GM08714 (cell line): ENCODE measurements around the gene HYAL3.
"Not testable (repeated sequence)": the region's sequence is repeated elsewhere in the genome, so short reads cannot be mapped to it uniquely, and the experiment has no call there.

Source experiments
- H3K4me3 ChIP-seq: fragments of 200-500 bp; sonication (Bioruptor generic); 2 replicates; pipeline ENCODE4 v1.5.1; 2014; ENCODE audit warnings: mild to moderate bottlenecking, low read length, inconsistent platforms
- ZNF274 ChIP-seq: IDR thresholded peaks from 2 replicates; pipeline ENCODE4 v1.6.1; 2012; ENCODE audit warnings: mild to moderate bottlenecking, low read depth, low read length

HYAL3 gene

DNA sequence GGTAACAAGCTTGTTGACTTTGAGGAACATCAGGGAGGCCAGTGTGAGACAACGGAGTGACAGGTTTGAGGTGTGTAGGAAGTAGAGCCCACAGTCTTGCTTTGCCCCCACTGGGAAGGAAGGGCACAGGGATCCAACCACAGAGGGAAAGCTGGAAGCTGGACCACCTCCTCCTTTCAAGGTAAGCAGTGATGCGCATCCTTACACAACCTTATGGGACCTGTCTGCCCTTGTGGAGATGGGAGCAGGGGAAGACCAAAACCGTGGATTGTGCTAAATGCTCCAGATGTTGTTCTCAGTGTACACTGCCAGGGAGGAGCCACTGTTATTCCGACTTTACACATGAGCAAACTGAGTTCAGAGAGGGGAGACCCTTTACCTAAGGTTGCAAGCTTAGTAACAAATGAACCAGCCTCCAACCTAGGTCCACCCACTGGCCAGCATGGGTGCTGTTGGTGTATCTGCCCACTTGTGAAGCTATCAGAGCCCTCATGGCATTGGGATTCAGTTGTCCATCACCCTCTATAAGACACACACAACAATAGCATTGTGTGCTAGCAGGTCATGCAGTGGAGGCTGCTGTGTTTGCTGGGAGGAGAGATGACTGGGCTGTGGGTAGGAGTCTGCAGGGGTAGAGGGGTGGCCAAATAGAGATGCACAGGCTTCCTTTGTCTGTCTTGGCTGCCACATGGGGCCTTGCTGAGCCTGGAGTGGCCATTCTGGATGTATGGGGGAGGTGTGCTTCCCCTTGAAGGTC is 20.9 kb downstream of the HYAL3 start:
- H3K4me3 ChIP-seq, result no peak overlapping the region

GRCh38 chr3:50276762-50277101 is 22.5 kb downstream of the HYAL3 start:
- TF ChIP-seq ZNF274, result no peak
- no peak overlapping the region for H3K4me3 ChIP-seq

More for the DNA sequence above, 20.9 kb downstream of the HYAL3 start:
- no peak for TF ChIP-seq ZNF274

DNA sequence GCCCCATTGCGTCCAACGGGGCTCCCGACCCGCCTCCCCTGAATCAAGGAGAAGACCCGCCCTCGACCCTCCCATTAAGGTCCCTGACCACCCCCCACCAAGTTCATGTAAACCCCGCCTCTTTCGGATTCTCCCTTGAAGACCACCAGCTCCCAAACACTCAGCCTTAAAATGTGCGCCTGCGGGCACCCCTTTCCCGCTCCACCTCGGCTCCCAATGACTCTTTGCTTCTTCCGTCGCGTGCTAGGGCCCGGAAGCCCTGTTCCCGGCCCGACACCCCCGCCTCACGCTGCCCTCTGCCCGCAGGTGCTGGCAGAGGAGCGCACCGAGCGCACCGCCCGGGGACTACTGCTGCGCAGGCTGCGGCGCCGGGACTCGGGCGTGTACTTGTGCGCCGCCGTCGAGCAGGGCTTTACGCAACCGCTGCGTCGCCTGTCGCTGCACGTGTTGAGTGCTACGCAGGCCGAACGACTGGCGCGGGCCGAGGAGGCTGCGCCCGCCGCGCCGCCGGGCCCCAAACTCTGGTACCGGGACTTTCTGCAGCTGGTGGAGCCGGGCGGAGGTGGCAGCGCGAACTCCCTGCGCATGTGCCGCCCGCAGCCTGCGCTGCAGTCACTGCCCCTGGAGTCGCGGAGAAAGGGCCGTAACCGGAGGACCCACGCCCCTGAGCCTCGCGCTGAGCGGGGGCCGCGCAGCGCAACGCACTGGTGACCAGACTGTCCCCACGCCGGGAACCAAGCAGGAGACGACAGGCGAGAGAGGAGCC is 23.0 kb downstream of the HYAL3 start:
- TF ChIP-seq ZNF274, result no peak
- H3K4me3 ChIP-seq, result no peak overlapping the region

- no peak for TF ChIP-seq ZNF274
- H3K4me3 ChIP-seq, result no peak overlapping the region
Measured at GRCh38 chr3:50275141-50275995, 23.8 kb downstream of the HYAL3 start.

DNA sequence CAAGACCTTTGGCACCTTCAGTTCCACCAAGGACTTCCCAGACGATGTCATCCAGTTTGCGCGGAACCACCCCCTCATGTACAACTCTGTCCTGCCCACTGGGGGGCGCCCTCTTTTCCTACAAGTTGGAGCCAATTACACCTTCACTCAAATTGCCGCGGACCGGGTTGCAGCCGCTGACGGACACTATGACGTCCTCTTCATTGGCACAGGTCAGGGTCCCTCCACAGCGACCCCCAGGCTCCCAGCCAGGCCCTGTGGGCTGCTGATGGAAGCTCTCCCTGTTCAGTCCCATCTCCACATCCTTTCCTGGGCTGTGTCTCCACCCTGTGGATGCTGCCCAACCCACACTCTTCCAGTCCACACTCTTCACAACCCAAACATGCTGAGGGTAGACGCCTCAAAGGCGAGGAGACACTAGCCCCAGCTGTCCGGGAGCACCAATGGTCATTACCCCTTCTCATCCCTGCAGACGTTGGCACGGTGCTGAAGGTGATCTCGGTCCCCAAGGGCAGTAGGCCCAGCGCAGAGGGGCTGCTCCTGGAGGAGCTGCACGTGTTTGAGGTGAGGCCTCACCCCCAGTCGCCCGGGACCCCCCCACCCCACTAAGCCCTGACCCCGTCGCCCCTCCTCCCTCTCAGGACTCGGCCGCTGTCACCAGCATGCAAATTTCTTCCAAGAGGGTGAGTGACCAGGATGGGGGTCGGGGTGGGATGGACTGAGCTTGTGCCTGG is 24.7 kb downstream of the HYAL3 start:
- H3K4me3 ChIP-seq, result no peak overlapping the region
- TF ChIP-seq ZNF274, result no peak

- H3K4me3 ChIP-seq, result no peak overlapping the region
- no peak for TF ChIP-seq ZNF274
Measured at GRCh38 chr3:50273689-50274065, 25.5 kb downstream of the HYAL3 start.

DNA sequence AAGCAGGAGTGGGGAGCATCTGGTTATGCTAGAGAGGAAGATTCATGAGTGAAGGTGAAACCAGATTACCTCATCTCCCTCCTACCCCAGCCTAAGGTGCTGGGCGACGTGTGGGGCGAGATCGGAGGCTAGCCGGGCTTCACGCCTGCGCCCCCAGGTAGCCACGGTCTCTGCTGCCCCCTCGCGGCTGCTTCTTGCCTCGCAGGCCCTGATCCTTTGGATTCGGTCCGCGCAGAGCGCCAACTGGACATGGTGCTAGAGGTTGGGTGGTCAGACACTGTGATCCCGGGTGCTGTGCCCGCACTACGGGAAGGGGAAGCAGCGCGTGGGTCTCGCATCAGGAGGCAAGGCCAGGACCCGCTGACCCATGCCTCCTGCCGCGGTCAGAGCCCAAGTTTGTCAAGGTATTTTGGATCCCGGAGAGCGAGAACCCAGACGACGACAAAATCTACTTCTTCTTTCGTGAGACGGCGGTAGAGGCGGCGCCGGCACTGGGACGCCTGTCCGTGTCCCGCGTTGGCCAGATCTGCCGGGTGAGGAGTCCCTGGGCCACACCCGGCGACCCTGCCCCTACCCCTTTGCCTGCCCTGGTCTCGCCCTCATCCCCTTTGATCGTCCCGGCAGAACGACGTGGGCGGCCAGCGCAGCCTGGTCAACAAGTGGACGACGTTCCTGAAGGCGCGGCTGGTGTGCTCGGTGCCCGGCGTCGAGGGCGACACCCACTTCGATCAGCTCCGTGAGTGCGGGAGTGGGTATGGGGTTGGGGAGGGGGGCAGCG is 26.1 kb downstream of the HYAL3 start:
- no peak for TF ChIP-seq ZNF274
- H3K4me3 ChIP-seq, result no peak overlapping the region

- not testable (repeated sequence) for H3K4me3 ChIP-seq
Measured at GRCh38 chr3:50272538-50272910, 26.7 kb downstream of the HYAL3 start.

GRCh38 chr3:50271314-50271936 is 27.8 kb downstream of the HYAL3 start:
- TF ChIP-seq ZNF274, result no peak
- H3K4me3 ChIP-seq, result no peak overlapping the region

GRCh38 chr3:50270422-50271224 is 28.6 kb downstream of the HYAL3 start:
- H3K4me3 ChIP-seq, result no peak overlapping the region
- no peak for TF ChIP-seq ZNF274

- no peak for TF ChIP-seq ZNF274
- H3K4me3 ChIP-seq, result no peak overlapping the region
Measured at GRCh38 chr3:50269977-50270413, 29.2 kb downstream of the HYAL3 start.

GRCh38 chr3:50269460-50269859 is 29.7 kb downstream of the HYAL3 start:
- TF ChIP-seq ZNF274, result no peak
- no peak overlapping the region for H3K4me3 ChIP-seq
